Loucy (cell line): Measurements from ENCODE around the gene SPSB4.

ENCODE experiments used
- H2AFZ ChIP-seq: fragments of 200-600 bp; sonication (generic); 2 replicates; pipeline ENCODE4 v1.6.0; 2016; ENCODE audit warnings: antibody characterized with exemption, mild to moderate bottlenecking, low read length, moderate library complexity
- H3F3A ChIP-seq: fragments of 200-600 bp; 2 replicates; pipeline ENCODE4 v1.6.0; 2016; ENCODE audit warnings: antibody characterized with exemption, low read depth, mild to moderate bottlenecking
- H3K27me3 ChIP-seq: fragments of 200-600 bp; sonication (generic); 2 replicates; pipeline ENCODE4 v1.6.1; 2014; ENCODE audit warnings: low read length, mild to moderate bottlenecking; ENCODE audit not compliant: insufficient read depth, poor library complexity, severe bottlenecking
- H3K36me3 ChIP-seq: fragments of 200-600 bp; sonication (generic); 2 replicates; pipeline ENCODE4 v1.6.1; 2016; ENCODE audit warnings: low read length; ENCODE audit not compliant: insufficient read depth
- H3K4me1 ChIP-seq: fragments of 200-600 bp; sonication (generic); 2 replicates; pipeline ENCODE4 v1.5.1; 2014; ENCODE audit warnings: low read length, mild to moderate bottlenecking; ENCODE audit not compliant: insufficient read depth, poor library complexity, severe bottlenecking
- H3K4me2 ChIP-seq: fragments of 200-600 bp; sonication (generic); 2 replicates; pipeline ENCODE4 v1.6.0; 2014; ENCODE audit warnings: antibody characterized with exemption, low read length, low read depth, mild to moderate bottlenecking; ENCODE audit not compliant: poor library complexity, severe bottlenecking
- H3K4me3 ChIP-seq: fragments of 200-600 bp; sonication (generic); 2 replicates; pipeline ENCODE4 v1.5.1; 2014; ENCODE audit warnings: low read length, mild to moderate bottlenecking, mixed read lengths; ENCODE audit not compliant: poor library complexity, severe bottlenecking
- H3K79me2 ChIP-seq: fragments of 200-600 bp; sonication (generic); 2 replicates; pipeline ENCODE4 v1.6.1; 2014; ENCODE audit warnings: low read length; ENCODE audit not compliant: insufficient read depth
- H3K9ac ChIP-seq: fragments of 200-600 bp; sonication (generic); 2 replicates; pipeline ENCODE4 v1.6.0; 2014; ENCODE audit warnings: mild to moderate bottlenecking, low read depth, low read length, moderate library complexity; ENCODE audit not compliant: poor library complexity, severe bottlenecking
- H3K9me2 ChIP-seq: fragments of 200-600 bp; sonication (generic); replicated peaks from 2 replicates; pipeline ENCODE4 v1.6.1; 2016; ENCODE audit warnings: low read depth, low read length, mixed read lengths
- H3K9me3 ChIP-seq: fragments of 200-600 bp; sonication (generic); 2 replicates; pipeline ENCODE4 v1.6.1; 2014; ENCODE audit warnings: mild to moderate bottlenecking, antibody characterized with exemption, low read length, low read depth; ENCODE audit not compliant: insufficient read depth
- H4K20me1 ChIP-seq: fragments of 200-600 bp; sonication (generic); 2 replicates; pipeline ENCODE4 v1.6.0; 2014; ENCODE audit warnings: antibody characterized with exemption, low read length, mild to moderate bottlenecking; ENCODE audit not compliant: insufficient read depth, poor library complexity, severe bottlenecking
- CTCF ChIP-seq: fragments of 200-600 bp; sonication (generic); conservative IDR thresholded peaks from 2 replicates; pipeline ENCODE4 v1.5.1; 2014; ENCODE audit warnings: mild to moderate bottlenecking, antibody characterized with exemption, low read length
- EZH2phosphoT487 ChIP-seq: fragments of 200-600 bp; IDR thresholded peaks from 2 replicates; pipeline ENCODE4 v1.6.1; 2018; ENCODE audit warnings: antibody characterized with exemption, mild to moderate bottlenecking, moderate library complexity, borderline replicate concordance

The SPSB4 gene

GRCh38 chr3:141167681-141168080, 116.5 kb downstream of the SPSB4 start:
- H3K79me2 ChIP-seq = no peaks in the 10 kb centered on the region
- no peaks in the 10 kb centered on the region for H3K9me3 ChIP-seq
- no peak overlapping the region for H2AFZ ChIP-seq
- no peak overlapping the region for H3K4me3 ChIP-seq
- H4K20me1 ChIP-seq = no peaks in the 10 kb centered on the region
- no peaks in the 10 kb centered on the region for H3F3A ChIP-seq
- H3K4me1 ChIP-seq = no peaks in the 10 kb centered on the region
- no peaks in the 10 kb centered on the region for H3K9me2 ChIP-seq
- no peaks in the 10 kb centered on the region for H3K27me3 ChIP-seq
- no peak overlapping the region for H3K4me2 ChIP-seq
- TF ChIP-seq EZH2phosphoT487 (no peak), CTCF (no peak)
- H3K36me3 ChIP-seq = no peaks in the 10 kb centered on the region
- no peak overlapping the region for H3K9ac ChIP-seq

GRCh38 chr3:141170678-141171295, 119.6 kb downstream of the SPSB4 start:
- no peak overlapping the region for H2AFZ ChIP-seq
- H3K27me3 ChIP-seq = no peaks in the 10 kb centered on the region
- no peaks in the 10 kb centered on the region for H3K9me3 ChIP-seq
- no peaks in the 10 kb centered on the region for H3K79me2 ChIP-seq
- no peaks in the 10 kb centered on the region for H3K36me3 ChIP-seq
- no peaks in the 10 kb centered on the region for H3K9me2 ChIP-seq
- H3K4me1 ChIP-seq = no peaks in the 10 kb centered on the region
- H4K20me1 ChIP-seq = no peaks in the 10 kb centered on the region
- H3K9ac ChIP-seq = no peak overlapping the region
- no peak overlapping the region for H3K4me3 ChIP-seq
- TF ChIP-seq CTCF (no peak), EZH2phosphoT487 (no peak)
- no peak overlapping the region for H3K4me2 ChIP-seq
- H3F3A ChIP-seq = no peaks in the 10 kb centered on the region

- Histone ChIP-seq H2AFZ (no peak overlapping the region), H3K9ac (no peak overlapping the region), H4K20me1 (no peaks in the 10 kb centered on the region), H3K27me3 (no peaks in the 10 kb centered on the region), H3K4me2 (no peak overlapping the region), H3K4me3 (no peak overlapping the region), H3K79me2 (no peaks in the 10 kb centered on the region), H3K9me3 (no peaks in the 10 kb centered on the region), H3K9me2 (no peaks in the 10 kb centered on the region), H3K4me1 (no peaks in the 10 kb centered on the region), H3K36me3 (no peaks in the 10 kb centered on the region), H3F3A (no peaks in the 10 kb centered on the region)
- no peak for TF ChIP-seq EZH2phosphoT487
- TF ChIP-seq CTCF = no peak
These were observed 123.5 kb downstream of the SPSB4 start for GRCh38 chr3:141174674-141175073.
